ENCODE data around the gene YTHDF1. TPM values are rescaled to one million over a fixed set of nuclear protein-coding genes. Genes with fewer than 3 reads are reported as not detected.

The YTHDF1 gene
- total RNA-seq, 1 donor from 2014 or later: 43.3 TPM

GRCh38 chr20:63240004-63240403, 24.1 kb upstream of the YTHDF1 start:
- H3K4me1 Mint-ChIP-seq (ENCODE audit: low read depth, unreplicated experiment): peaks cover 8% of the 10 kb centered on the region

GRCh38 chr20:63239431-63239830, 23.5 kb upstream of the YTHDF1 start:
- H3K4me3 Mint-ChIP-seq (ENCODE audit: unreplicated experiment): no peak overlapping the region
- TF ChIP-seq, protein P1, sequence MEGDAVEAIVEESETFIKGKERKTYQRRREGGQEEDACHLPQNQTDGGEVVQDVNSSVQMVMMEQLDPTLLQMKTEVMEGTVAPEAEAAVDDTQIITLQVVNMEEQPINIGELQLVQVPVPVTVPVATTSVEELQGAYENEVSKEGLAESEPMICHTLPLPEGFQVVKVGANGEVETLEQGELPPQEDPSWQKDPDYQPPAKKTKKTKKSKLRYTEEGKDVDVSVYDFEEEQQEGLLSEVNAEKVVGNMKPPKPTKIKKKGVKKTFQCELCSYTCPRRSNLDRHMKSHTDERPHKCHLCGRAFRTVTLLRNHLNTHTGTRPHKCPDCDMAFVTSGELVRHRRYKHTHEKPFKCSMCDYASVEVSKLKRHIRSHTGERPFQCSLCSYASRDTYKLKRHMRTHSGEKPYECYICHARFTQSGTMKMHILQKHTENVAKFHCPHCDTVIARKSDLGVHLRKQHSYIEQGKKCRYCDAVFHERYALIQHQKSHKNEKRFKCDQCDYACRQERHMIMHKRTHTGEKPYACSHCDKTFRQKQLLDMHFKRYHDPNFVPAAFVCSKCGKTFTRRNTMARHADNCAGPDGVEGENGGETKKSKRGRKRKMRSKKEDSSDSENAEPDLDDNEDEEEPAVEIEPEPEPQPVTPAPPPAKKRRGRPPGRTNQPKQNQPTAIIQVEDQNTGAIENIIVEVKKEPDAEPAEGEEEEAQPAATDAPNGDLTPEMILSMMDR (IDR thresholded peaks at IDR 0.05; ENCODE audit: partially characterized antibody, unreplicated experiment): no peak
- H3K4me1 Mint-ChIP-seq (ENCODE audit: low read depth, unreplicated experiment): peaks cover 8% of the 10 kb centered on the region
- DNase-seq: peak; percentile 18
- peaks cover 23% of the 10 kb centered on the region for H3K27me3 Mint-ChIP-seq (ENCODE audit: unreplicated experiment)
- peaks cover 10% of the 10 kb centered on the region for H3K9me3 Mint-ChIP-seq (ENCODE audit: unreplicated experiment)
- no peaks in the 10 kb centered on the region for H3K36me3 Mint-ChIP-seq (ENCODE audit: unreplicated experiment)
- no peak overlapping the region for H3K27ac Mint-ChIP-seq (ENCODE audit: unreplicated experiment)

More at GRCh38 chr20:63240004-63240403, 24.1 kb upstream of the YTHDF1 start:
- peak; percentile 14 for DNase-seq
- H3K36me3 Mint-ChIP-seq (ENCODE audit: unreplicated experiment): no peaks in the 10 kb centered on the region
- peaks cover 10% of the 10 kb centered on the region for H3K9me3 Mint-ChIP-seq (ENCODE audit: unreplicated experiment)
- H3K27ac Mint-ChIP-seq (ENCODE audit: unreplicated experiment): no peak overlapping the region
- H3K27me3 Mint-ChIP-seq (ENCODE audit: unreplicated experiment): peaks cover 23% of the 10 kb centered on the region
- no peak overlapping the region for H3K4me3 Mint-ChIP-seq (ENCODE audit: unreplicated experiment)
- TF ChIP-seq, protein P1 (IDR thresholded peaks at IDR 0.05; ENCODE audit: partially characterized antibody, unreplicated experiment): no peak

DNA sequence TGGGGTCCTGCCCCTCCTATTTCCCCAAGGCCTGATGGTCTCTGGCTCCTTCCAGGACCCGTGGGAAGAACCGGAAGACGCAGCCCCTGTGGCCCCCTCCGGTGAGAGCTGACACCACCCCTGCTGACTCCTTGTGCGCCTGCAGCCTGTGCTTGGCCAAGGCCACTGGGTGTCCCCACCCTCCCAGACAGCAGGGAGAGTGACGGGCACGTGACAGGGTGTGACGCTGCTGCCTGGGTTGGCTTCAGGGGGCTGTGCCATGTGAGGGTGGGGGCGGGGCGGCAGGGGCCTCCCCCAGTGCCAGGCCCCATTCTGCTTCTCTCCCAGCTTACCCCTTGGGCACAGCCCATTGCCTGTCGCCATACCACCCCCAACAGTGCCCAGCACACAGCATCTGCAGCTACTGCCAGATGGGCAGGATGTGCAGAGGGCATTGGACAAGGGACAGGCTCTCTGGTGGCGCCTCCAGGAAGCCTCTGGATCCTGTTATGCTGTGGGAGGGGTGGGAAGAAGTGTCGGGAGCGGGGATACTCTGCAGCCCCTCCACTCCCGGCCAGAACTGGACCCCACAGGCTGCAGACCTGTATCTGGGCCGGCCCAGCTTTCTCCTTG, 22.7 kb upstream of the YTHDF1 start:
- Mint-ChIP-seq H3K9me3 (ENCODE audit: unreplicated experiment) (peaks cover 10% of the 10 kb centered on the region), H3K27ac (ENCODE audit: unreplicated experiment) (no peak overlapping the region), H3K27me3 (ENCODE audit: unreplicated experiment) (peaks cover 23% of the 10 kb centered on the region), H3K4me3 (ENCODE audit: unreplicated experiment) (no peak overlapping the region), H3K4me1 (ENCODE audit: low read depth, unreplicated experiment) (peaks cover 5% of the 10 kb centered on the region), H3K36me3 (ENCODE audit: unreplicated experiment) (no peaks in the 10 kb centered on the region)
- DNase-seq: peak; percentile 29
- TF ChIP-seq, protein P1 (IDR thresholded peaks at IDR 0.05; ENCODE audit: partially characterized antibody, unreplicated experiment): no peak

- H3K4me3 Mint-ChIP-seq (ENCODE audit: unreplicated experiment): no peak overlapping the region
- peaks cover 23% of the 10 kb centered on the region for H3K27me3 Mint-ChIP-seq (ENCODE audit: unreplicated experiment)
- no peak for DNase-seq
- no peak overlapping the region for H3K27ac Mint-ChIP-seq (ENCODE audit: unreplicated experiment)
- TF ChIP-seq, protein P1 (IDR thresholded peaks at IDR 0.05; ENCODE audit: partially characterized antibody, unreplicated experiment): no peak
- peaks cover 10% of the 10 kb centered on the region for H3K9me3 Mint-ChIP-seq (ENCODE audit: unreplicated experiment)
- peaks cover 4% of the 10 kb centered on the region for H3K4me1 Mint-ChIP-seq (ENCODE audit: low read depth, unreplicated experiment)
- no peaks in the 10 kb centered on the region for H3K36me3 Mint-ChIP-seq (ENCODE audit: unreplicated experiment)
Observed at GRCh38 chr20:63238031-63238430, 22.1 kb upstream of the YTHDF1 start.

GRCh38 chr20:63236116-63236837, 20.3 kb upstream of the YTHDF1 start:
- no peak for DNase-seq
- Mint-ChIP-seq H3K27ac (ENCODE audit: unreplicated experiment) (no peak overlapping the region), H3K9me3 (ENCODE audit: unreplicated experiment) (peaks cover 8% of the 10 kb centered on the region), H3K27me3 (ENCODE audit: unreplicated experiment) (peaks cover 22% of the 10 kb centered on the region), H3K36me3 (ENCODE audit: unreplicated experiment) (no peaks in the 10 kb centered on the region), H3K4me1 (ENCODE audit: low read depth, unreplicated experiment) (no peaks in the 10 kb centered on the region), H3K4me3 (ENCODE audit: unreplicated experiment) (no peak overlapping the region)
- TF ChIP-seq, protein P1 (IDR thresholded peaks at IDR 0.05; ENCODE audit: partially characterized antibody, unreplicated experiment): no peak
